GM19043 (cell line): ENCODE measurements around the gene RIN3.
A peak's percentile ranks its signal among the peaks of the same experiment; 100 is the strongest.
"Not testable (repeated sequence)": the region's sequence is repeated elsewhere in the genome, so short reads cannot be mapped to it uniquely, and the experiment has no call there.

ENCODE experiments used
- ATAC-seq: cut with Tn5 transposase; IDR thresholded peaks from one replicate; pipeline ENCODE4 v1.9.1; 2021; ENCODE audit warnings: low read depth; ENCODE audit not compliant: unreplicated experiment

RIN3 gene

DNA sequence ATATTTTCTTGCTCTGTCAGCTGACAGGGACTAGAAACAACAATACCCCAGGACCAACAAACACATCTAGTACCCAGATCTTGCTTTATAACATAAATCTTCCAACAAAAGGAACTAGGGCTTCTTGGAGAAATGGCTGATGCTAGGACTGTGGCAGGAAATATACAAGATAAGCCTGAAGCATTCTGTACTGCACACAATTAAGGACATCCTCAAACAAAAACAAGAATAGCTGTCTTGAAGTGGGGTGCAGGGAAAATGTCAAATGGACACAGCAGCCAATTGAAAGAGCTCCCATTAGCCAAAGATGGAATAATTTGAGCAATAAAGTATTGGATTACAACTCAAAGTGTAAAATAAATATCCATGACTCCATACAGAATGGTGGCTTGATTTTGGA, 184.8 kb downstream of the RIN3 start:
- no peak for ATAC-seq

GRCh38 chr14:92701826-92702225, 188.2 kb downstream of the RIN3 start:
- no peak for ATAC-seq

- no peak for ATAC-seq
Measured at GRCh38 chr14:92702441-92702918, 188.9 kb downstream of the RIN3 start.

DNA sequence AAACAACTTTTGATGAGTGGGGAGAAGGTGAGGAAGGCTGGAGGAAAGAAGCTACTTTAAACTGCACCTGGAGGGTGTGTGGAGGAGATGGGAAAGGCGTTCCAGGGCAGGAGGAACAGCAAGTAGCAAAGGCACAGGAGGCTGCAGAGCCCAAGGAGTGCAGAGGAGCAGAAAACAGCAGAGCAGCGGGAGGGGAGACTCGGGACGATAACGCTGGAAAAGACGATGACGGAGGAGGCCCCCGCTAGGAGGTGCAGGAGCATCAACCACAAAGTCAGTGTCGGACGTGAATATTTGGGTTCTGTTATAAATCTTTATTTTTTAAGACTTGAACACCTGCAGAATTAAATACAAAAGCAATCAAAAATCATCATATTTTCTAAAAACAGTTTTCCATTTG, 189.9 kb downstream of the RIN3 start:
- no peak for ATAC-seq

GRCh38 chr14:92704036-92704804, 190.6 kb downstream of the RIN3 start:
- peak; percentile 97 for ATAC-seq

- no peak for ATAC-seq
Measured at GRCh38 chr14:92704821-92705220, 191.2 kb downstream of the RIN3 start.

DNA sequence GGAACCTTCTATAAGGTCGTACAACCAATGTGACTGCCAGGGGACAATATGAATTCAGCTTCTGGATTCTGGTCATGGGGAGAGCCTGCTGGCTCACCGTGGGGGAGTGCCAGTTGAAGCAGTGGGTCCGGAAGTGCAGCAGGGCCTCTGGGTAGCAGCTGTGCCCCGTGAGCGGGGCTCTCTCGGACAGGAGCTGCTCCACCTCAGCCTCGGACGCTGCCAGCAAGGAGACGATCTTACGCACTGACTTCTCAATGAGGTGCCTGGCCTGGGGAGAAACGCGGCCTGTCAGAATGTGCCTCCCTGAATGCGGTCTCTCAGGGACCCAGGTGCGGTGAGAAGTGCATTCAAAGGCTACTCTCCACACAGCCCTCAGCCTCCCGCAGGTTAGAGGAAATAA, 192.8 kb downstream of the RIN3 start:
- no peak for ATAC-seq

GRCh38 chr14:92709340-92710000, 195.9 kb downstream of the RIN3 start:
- ATAC-seq, result no peak

- no peak for ATAC-seq
Measured at GRCh38 chr14:92710001-92710341, 196.4 kb downstream of the RIN3 start.

- no peak for ATAC-seq
Measured at GRCh38 chr14:92711976-92712653, 198.5 kb downstream of the RIN3 start.

DNA sequence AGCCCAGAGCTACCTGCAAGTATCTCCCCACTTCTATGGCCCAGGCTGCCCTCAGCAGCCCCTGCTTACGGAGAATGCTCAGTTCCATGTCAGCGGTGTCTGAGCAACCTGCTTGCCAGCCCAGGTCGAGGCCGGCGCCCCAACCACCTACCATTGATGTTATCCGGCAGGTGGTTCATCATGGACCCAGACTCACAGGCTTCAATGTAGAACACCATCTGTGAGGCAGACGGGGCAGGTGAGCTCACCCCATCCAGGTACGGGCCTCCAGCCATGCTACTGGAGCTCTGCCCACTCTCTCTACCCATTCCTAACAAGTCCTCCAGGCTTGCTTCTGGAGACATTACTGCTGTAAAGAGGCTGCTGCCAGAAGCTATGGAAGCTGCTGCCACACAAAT, 199.1 kb downstream of the RIN3 start:
- ATAC-seq, result no peak

GRCh38 chr14:92714739-92715307, 201.2 kb downstream of the RIN3 start:
- ATAC-seq, result not testable (repeated sequence)

GRCh38 chr14:92716131-92716530, 202.6 kb downstream of the RIN3 start:
- no peak for ATAC-seq

- ATAC-seq, result no peak
Measured at GRCh38 chr14:92717571-92718042, 204.0 kb downstream of the RIN3 start.

DNA sequence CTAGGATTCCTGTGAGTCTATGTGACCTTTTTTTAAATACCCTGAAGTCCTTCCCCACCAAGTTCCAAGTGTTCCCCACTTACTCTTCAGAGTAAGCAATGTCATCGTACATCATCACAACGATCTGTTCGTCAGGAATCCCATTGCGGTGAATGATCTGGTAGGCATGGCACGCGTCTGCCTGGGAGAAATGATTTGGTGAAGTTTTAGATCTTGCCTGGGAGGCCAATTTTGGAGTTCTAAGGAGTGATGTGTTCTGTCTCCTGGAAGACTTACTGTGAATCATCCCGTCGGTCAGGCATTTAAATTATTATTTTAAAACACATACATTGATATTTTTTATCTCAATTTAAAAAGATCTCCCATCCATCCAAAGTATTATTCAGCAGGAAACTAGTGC, 205.1 kb downstream of the RIN3 start:
- ATAC-seq, result no peak

GRCh38 chr14:92719421-92719820, 205.8 kb downstream of the RIN3 start:
- ATAC-seq, result no peak

DNA sequence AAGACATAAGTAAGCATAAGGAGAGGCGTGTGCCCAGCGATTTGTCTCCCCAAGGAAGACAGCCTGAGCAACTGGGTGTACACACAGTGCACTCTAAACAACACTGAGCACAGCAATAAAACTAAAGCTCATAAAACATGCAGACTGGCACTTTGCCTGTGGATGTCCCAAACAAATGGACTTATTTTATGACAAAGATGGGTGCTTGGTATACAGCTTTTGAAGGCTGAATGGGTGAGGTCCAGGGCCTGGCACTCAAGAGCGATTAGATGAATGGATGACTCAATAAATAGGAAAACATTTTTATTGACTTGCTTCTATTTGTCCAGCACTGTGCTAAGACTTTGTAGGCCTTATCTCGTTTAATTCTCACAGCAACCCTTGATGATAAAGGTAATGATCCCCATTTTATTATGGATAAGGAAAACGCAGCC, 206.3 kb downstream of the RIN3 start:
- ATAC-seq, result no peak

DNA sequence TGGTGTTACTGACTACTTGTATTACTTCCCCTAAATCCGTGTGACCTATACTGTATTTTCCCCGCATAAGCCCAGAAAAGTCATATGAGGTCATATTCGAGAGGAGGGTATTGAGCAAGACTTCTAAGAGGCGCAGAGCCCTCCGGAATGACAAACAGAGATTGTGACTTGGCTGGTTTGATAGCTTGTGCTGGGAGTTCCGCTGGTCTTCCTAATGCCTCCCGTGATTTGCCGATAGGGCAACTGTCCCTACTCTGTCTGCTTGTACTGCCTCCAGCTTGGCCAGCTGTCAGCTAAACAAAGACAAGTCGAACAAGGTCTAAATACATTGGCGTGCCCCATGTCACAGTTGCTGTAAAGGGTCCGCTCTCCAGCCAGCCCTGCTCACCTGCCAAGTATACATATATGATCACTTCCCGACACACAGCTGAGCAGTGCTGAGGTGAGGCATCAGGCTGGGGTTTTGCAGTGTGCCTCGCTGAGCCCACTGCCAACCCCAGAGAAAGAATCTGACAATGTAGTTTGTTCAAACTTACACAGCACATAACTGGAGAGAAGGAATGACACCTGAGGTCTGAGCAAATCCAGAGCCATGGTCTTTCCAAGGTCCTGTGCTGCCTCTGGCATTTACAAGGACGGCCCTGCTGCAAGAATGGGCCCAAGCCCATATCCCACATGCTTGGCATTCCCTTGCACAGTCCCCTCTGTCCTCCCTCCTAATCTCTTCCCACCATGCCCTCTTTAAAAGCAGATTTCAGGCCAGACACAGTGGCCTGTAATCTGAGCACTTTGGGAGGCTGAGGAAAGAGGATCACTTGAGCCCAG, 211.1 kb downstream of the RIN3 start:
- no peak for ATAC-seq

GRCh38 chr14:92726135-92726932, 212.8 kb downstream of the RIN3 start:
- ATAC-seq, result no peak

- ATAC-seq, result no peak
Measured at GRCh38 chr14:92726933-92727262, 213.3 kb downstream of the RIN3 start.
